DMS153 (cell line): ENCODE results near the gene RPAP3.

Source experiments
- DNase-seq: peaks from one replicate; lab custom pipeline; 2025; lab: John Stamatoyannopoulos, UW

RPAP3 gene

GRCh38 chr12:47705566-47706425 lies at the start of gene RPAP3:
TSS of gene RPAP3 (minus strand) at chr12:47706030. CDS start at chr12:47702840, 3,190 bp downstream.
- peak; percentile 82 for DNase-seq

- no peak for DNase-seq
Observed at GRCh38 chr12:47754881-47755280, 49.1 kb upstream of the RPAP3 start.

- no peak for DNase-seq
Observed at GRCh38 chr12:47754126-47754525, 48.3 kb upstream of the RPAP3 start.

- DNase-seq = peak; percentile 32
Observed at GRCh38 chr12:47753021-47754001, 47.5 kb upstream of the RPAP3 start.

GRCh38 chr12:47752552-47752951 lies 46.7 kb upstream of the RPAP3 start:
- DNase-seq = no peak

- no peak for DNase-seq
Observed at GRCh38 chr12:47752121-47752520, 46.3 kb upstream of the RPAP3 start.

- no peak for DNase-seq
Observed at GRCh38 chr12:47751561-47751960, 45.7 kb upstream of the RPAP3 start.

- no peak for DNase-seq
Observed at GRCh38 chr12:47750916-47751470, 45.2 kb upstream of the RPAP3 start.

- no peak for DNase-seq
Observed at GRCh38 chr12:47750229-47750798, 44.5 kb upstream of the RPAP3 start.

GRCh38 chr12:47748899-47749298 lies 43.1 kb upstream of the RPAP3 start:
- DNase-seq = no peak

GRCh38 chr12:47748507-47748828 lies 42.6 kb upstream of the RPAP3 start:
- no peak for DNase-seq

- no peak for DNase-seq
Observed at GRCh38 chr12:47747596-47748506, 42.0 kb upstream of the RPAP3 start.

- DNase-seq = no peak
Observed at GRCh38 chr12:47747126-47747525, 41.3 kb upstream of the RPAP3 start.

- DNase-seq = no peak
Observed at GRCh38 chr12:47746523-47746922, 40.7 kb upstream of the RPAP3 start.

- no peak for DNase-seq
Observed at GRCh38 chr12:47746073-47746472, 40.2 kb upstream of the RPAP3 start.

GRCh38 chr12:47745485-47746041 lies 39.7 kb upstream of the RPAP3 start:
- no peak for DNase-seq

- no peak for DNase-seq
Observed at GRCh38 chr12:47744778-47745436, 39.1 kb upstream of the RPAP3 start.

- peak; percentile 72 for DNase-seq
Observed at GRCh38 chr12:47744005-47744651, 38.3 kb upstream of the RPAP3 start.

GRCh38 chr12:47743311-47743860 lies 37.6 kb upstream of the RPAP3 start:
- DNase-seq = no peak
